ENCODE measurements around the gene SETD9.

DNA sequence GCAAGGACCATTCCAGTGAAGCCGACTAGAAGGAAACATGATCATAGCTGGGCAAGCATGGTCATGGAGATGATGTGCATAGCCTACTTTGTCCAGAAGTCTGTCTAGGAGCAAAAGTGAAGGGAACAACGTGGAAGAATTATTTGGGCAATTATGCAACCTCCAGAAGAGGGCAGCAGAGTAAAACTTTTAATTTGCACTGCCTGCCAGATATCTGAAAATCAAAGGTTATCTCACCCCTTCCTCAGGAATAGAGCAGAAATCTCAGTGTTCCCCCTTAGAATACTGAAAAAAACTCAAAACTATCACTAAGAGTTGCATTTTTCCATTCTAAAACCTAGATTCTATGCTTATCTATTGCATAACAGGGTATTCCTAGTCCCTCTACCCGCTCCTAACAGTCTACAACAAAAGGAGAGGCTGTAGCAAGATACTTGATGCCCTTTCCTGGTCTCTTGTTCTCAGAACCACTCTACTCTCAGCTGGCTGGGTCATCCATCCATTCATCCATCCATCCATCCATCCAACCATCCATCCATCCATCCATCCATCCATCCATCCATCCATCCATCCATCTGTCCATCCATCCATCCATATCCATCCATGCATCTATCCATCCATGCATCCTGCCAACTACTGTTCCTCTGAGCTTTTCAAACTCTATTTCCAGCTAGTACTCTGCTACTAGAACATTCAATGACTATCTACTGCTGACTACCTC lies 8.4 kb upstream of the SETD9 start:
- peak; percentile 56 to 73 (median 61) for TF ChIP-seq CTCF (IDR thresholded peaks at IDR 0.05)
- TF ChIP-seq POLR2A (IDR thresholded peaks at IDR 0.05), result no peak
